ENCODE data around the gene HOXB9.

The HOXB9 gene

DNA sequence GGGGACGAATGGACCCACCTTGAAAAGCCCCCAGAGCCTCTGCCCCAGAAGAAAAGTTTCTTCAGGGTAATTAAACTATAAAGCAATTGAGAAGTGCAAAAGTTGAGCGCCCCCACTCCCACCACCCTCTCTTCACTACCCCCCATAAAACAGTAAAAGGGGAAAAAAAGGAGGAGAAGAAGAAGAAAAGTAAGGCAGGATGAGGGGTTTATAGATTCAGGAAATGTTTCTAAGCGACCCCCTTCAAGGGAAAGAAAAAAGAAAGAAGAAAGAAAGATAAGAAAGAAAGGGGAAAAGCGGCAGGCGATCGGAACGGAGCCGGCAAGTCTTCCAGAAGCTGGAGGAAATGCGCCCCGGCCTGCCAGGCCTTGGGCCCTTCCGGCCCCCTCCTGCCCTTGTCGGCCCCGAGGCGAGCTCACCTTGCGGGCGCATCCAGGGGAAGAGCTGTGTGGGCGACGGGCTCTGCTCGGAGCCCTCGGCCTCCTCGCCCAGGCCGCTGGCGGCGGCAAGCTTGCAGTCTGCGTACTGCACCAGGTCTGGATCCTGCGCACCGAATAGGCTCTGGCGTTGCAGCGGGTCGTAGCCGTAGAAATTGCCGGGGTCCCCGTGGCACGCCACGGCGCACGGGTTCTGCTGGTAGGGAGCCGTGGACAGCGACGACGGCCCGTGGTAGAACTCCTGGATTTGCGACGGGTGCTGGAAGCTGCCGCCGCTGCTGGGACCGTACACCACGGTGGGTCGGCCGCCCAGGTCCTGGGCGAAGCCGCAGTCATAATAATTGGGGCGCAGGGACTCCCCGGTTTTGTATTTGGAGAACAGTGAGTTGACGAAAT lies 12.1 kb downstream of the HOXB9 start:
- no peak for DNase-seq
- in situ Hi-C loops (cut with MboI; ENCODE audit: low pct_unique_long_range_greater_than_20kb, low sequenced_read_pairs), result no loop called here

DNA sequence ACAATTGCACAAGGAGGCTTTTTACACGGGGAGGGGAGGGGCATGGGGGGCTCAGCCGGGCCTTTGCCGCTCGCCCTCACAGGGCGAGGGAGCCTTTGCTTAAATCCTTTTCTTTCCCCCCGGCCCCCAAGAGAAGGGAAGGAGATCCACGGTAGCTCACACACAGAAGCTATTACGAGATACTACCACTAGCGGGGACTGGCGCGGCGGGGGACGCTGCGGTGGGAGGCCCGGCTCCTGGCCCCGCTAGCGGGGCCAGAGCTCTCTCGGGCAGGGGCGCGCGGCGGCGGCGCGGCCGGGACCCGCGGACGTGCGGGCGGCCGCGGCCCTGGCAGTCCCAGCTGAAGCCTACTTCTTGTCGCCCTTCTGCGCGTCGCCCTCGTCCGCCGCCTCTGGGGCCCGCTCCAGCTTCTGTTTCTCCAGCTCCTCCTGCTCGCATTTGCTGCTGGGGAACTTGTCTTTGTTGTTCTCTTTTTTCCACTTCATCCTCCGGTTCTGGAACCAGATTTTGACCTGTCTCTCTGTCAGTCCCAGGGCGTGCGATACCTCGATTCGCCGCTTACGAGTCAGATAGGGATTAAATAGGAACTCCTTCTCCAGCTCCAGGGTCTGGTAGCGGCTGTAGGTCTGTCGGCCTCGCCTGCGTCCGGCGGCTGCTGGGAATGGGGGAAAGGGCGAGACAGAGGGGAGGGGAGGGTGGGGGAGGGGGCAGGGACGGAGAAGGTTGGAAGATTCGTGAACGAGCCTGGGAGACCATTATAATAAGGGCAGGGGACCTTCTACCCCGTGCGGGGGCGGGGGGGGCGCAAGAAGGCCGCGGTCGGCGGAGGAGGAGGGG lies 13.1 kb downstream of the HOXB9 start:
- peak; percentile 40 for DNase-seq
- in situ Hi-C loops (cut with MboI; ENCODE audit: low pct_unique_long_range_greater_than_20kb, low sequenced_read_pairs), result no loop called here

DNA sequence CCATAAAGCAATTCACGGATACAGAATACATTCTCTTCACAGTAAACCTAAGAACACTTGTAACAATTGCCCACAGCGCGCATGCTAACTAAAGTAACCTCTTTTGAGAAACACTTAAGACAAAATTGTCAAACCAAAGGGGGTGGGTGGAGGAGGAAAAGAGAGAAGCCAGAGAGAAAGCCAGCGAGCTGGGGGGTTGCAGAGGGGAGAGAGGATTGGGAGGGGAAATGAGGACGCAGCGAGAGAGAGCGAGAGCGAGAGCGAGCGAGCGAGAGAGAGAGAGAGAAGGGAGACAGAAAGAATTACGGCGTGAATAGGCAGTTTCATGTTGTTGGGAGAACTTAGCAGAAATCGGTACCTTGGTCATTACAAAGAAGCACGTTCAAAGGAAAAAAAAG lies 13.7 kb downstream of the HOXB9 start:
- no peak for DNase-seq
- in situ Hi-C loops (cut with MboI; ENCODE audit: low pct_unique_long_range_greater_than_20kb, low sequenced_read_pairs), result no loop called here

DNA sequence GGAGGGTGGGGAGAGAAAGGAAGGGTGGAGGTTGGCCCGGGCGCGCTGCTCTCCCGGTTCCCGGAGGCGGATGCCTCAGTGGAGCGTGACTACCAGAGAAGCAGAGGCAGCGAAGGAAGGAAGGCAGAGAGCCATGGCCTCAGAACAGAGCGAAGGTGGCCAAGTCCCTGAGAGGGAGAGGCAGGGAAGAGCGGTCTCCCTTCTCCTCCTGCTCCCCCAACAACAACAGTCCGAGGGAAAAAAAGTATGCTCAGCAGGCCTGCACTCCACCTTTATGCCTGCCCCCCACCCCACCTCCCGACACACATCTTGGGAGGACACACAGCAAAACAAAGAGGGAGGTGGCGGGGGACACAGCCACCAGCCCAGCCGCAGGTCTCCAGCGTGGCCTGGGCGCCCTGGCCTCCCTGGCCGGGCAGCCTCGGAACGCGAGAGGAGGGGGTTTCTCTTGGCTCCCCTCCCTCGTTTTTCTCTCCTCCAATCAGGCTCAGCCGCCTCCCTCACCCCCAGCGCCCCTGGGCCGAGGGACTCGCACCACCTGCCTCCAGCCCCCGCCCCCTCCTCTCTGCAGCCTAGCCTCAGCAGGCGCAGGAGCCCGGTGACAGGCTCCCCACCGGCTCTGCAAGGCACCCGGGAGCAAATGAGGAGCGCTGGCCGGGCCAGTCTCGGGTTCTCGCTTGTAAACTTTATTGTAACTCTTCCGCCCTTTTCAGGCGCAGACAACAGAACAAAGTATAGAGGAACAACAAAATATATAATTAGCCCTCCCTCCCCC lies 14.3 kb downstream of the HOXB9 start:
- DNase-seq, result no peak
- in situ Hi-C loops (cut with MboI; ENCODE audit: low pct_unique_long_range_greater_than_20kb, low sequenced_read_pairs), result no loop called here

DNA sequence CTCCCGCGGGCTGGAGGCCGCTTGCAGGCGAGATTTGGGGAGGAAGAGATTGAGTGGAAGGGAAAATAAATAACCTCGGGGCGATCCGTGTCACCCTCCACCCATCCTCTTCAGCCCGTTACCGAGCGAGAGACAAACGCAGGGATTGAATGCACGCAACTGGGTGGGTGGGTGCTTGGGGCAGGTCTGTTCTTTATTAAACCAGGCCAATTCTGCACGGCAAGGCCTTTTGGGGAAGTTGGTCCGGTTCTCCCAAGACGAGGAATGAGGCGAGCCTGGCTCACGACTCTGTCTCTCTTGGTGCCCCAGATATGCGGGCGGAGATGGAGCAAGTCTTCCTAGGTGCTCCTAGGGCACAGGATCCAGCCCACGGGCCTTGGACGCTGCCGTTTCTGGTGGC lies 14.9 kb downstream of the HOXB9 start:
- DNase-seq, result no peak

DNA sequence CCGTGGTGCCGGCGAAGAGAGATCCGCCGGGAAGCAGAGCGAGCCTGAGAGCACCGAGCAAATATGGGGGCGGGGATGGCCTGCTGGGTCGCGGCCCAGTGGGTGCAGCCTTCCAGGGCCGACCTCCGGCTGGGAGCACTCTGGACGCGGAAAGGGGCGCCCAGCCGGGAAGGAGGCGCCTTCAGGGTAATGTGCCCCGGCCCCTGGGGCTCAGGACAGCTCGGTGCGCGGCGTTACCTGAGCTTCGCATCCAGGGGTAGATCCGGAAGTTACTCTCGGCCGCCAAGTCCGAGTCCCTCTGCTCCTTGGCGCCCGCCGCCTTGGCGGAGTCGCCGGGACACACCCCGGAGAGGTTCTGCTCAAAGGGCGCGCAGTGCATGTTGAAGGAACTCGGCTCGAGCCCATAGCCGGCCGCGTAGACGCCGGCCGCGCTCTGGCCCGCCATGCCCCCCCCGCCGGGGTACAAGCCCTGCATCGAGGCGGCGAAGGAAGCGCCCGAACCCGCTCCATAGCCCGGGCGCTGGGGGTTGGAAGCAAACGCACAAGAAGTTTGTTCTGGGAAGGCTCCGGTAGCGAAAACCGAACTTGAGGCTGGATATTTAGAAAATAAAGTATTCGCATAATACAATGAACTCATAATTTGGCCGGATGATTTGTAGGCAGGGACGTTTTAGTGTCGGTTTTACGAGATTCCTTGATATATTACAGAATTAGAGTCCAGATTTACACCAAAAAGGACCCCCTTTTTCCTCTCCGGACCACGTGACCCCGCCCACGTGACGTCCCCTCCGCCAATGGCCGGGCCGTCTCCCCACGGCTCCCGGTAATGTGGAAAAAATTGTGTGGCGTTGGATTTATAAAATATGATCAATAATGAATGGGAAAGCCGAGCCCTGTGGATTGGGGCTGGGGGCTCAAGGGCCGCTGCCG lies 15.6 kb downstream of the HOXB9 start, which contains the start of gene HOXB7:
Gene HOXB7 (minus strand): TSS at position 736 of the 930 bp plus-strand sequence. CDS start 99 bp downstream, at position 637.
- in situ Hi-C loops (cut with MboI; ENCODE audit: low pct_unique_long_range_greater_than_20kb, low sequenced_read_pairs), result no loop called here

More for the DNA sequence above, 14.9 kb downstream of the HOXB9 start:
- in situ Hi-C loops (cut with MboI; ENCODE audit: low pct_unique_long_range_greater_than_20kb, low sequenced_read_pairs), result no loop called here

DNA sequence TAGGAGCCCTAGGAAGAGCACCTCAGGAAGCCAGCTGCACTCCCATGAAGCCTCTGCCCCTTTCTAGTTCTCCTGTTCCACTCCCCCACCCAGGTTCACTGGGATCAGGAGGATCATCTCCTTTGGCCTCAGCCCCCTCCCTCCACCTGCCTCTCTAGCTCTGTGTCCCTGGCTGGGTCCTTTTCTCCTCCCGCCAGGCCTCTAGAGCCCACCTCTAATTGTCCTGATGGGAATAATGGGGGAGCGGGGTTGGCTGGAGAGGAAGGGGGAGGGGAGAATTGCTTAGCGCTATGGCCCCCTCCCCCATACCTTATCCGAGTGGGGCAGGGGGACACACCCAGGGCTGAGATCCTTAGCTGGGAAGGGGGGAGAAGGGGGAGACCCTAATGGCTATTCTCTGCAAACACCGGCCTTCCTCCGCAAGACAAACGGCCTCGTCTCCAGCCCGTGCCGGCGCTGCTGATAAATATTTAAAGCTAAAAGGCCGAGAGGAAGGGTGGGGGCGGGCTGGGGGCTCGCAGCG lies 16.3 kb downstream of the HOXB9 start:
- no peak for DNase-seq
- in situ Hi-C loops (cut with MboI; ENCODE audit: low pct_unique_long_range_greater_than_20kb, low sequenced_read_pairs), result no loop called here

More for the DNA sequence above, 15.6 kb downstream of the HOXB9 start, which contains the start of gene HOXB7:
- no peak for DNase-seq

DNA sequence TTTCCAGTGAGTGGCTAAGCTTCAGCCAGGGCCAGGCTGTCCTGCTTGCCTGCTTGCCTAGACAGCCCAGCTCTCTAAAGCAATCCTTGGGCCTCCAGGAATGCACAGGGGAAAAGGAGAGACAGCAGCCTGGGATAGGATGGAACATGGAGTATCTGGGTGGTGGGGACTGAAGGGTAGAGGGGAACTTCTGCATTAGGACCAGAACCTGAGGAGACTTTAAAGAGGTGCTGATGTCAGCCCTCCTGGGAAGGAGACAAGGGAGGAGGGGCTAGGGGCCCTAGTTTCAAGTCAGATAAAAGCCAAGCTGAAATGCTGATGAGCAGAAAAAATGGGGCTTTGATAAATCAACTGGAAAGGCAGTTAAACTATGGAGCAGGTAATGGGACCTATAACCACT lies 17.1 kb downstream of the HOXB9 start:
- no peak for DNase-seq
- in situ Hi-C loops (cut with MboI; ENCODE audit: low pct_unique_long_range_greater_than_20kb, low sequenced_read_pairs), result no loop called here

DNA sequence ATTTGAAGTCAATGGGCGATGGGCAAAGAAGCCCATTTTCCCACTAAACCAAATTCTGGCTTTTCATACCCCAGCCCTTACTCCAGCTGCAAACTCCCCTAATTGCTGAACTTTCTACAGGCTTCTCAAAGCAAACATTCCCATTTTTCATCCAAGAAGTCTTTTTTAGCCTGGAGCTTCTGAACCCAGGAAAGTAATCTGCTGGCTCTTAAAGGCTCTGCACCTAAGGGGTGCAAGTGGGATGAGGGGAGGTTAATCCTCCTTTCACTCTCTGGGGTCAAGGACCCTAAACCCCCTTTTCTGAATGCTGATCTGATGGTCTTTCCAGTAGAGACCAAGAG lies 17.7 kb downstream of the HOXB9 start:
- in situ Hi-C loops (cut with MboI; ENCODE audit: low pct_unique_long_range_greater_than_20kb, low sequenced_read_pairs), result no loop called here
- DNase-seq, result no peak

DNA sequence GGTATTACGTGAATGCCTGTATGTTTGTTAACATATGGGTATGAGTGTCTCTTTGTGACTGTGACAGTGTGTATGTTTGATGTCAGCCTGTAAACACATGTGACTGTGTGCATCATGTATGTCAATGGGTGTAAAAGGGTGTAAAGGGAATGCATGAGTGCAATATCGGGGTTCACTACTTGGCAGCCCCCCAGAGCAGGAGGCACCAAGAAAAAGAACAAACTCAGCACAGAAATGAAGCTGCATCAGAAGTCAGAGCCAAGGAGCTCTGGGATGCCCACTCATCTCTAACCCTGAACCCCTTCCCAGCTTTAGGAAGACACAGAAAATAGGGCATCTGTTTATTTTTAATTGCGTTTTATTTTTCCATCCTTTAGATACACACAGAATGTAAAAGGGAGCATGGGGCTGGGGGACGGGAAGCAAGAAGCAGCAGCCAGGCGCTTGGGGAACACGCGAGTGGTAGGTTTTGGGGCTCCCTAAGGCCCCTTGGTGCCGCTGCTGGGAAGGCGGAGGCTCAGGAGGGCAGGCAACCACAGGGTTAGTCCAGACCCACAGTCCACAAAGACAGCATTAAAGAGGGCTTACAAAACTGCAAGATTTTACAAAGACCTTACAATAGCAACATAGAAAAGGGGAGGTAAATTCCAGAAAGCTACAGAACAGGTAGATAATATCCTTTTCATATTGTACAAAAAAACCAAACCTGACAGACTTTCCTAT lies 19.1 kb downstream of the HOXB9 start:
- DNase-seq, result no peak
- in situ Hi-C loops (cut with MboI; ENCODE audit: low pct_unique_long_range_greater_than_20kb, low sequenced_read_pairs), result no loop called here

DNA sequence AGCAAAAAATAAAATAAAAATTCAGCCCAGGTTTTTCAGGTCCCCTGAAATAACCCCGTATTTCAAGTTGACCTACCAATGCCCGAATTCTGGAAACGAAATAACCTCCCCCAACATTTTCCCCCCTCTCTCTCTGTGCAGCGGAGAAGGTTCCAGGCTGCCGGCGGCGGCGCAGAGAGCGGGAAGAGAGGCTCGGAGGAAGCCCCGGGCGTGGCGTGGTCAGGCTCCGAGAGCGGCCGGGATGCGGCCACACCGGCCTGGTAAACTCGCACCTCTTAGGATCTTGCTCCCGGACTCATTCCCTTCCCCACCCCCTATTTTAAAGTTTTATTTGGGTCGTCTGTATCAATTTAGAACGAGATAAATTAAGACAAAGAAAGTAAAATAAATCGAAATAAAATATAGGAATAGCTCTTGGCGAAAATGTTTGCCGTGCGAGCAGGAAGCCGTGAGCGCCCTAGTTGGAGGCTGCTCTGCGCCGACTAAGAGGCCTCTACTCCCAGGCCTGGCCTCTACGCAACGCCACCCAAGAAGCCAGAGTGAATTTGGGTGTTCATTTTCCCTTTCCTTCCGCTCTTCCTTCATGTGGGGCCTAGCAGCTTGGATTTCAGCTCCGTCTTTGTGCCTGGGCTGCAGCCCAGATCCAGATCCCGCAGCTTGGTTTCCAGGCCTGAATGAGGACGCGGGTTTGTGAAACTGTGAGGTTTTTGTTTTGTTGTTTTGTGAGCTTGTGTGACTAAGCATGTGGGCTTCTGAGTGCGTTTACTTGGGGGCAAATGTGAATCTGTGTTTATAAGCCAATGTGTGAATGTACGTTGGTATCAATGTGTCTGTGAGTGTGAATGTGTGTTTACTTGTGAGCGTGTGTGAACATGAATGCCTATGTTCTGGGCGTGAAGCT lies 19.9 kb downstream of the HOXB9 start:
- in situ Hi-C loops (cut with MboI; ENCODE audit: low pct_unique_long_range_greater_than_20kb, low sequenced_read_pairs), result no loop called here
- no peak for DNase-seq

DNA sequence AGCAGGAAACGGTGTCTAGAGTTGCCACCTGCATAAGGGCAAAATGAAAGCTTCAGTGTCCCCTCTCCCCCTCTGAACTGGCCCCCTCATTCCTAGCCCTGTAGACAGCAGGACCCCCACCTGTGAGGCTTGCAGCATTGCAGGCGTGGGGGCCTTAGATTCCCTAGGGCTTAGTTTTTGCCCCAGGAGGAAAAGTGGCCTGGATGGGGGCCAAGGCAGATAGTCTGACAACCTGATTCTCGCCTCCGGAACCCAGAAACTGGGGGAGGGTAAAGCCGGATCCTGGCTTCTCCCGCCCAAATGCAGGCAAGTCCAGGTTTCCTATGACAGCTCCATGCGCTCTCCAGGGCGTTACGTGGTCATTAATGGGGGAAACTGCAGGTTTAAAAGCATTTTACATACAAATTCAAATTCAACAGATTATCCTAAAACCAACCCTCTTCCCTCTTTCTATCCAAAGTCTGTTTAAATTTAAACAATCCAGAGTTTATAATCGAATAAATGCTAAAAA lies 20.7 kb downstream of the HOXB9 start:
- DNase-seq, result no peak
- in situ Hi-C loops (cut with MboI; ENCODE audit: low pct_unique_long_range_greater_than_20kb, low sequenced_read_pairs), result no loop called here

DNA sequence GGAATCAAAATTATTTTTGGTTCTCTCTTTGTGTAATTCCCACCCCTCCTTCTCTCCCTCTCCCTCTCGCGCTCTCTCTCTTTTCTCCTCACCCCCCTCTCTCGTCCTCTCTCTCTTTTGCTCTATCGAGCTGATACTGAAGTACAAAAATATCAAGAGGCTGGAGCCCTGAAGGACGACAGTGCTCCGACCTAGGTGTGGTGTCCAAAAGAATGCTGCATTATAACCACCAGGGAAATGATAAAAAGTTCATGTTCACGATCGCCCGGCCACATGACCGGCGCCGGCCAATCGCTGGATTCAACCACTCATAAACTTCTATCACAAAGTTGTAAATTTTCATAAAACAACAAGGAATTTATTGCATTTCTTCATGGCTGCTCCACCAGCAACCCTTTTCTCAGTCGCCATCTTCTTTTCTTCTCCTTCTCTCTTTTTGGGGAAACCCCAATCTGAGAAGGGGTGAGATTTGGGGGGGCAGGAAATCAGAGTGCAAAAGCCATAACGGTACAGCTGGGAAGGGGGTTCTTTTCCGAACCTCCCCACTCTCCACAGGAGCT lies 21.3 kb downstream of the HOXB9 start, which contains the start of gene HOXB6:
Gene HOXB6 (minus strand): TSS at position 217 of the 560 bp plus-strand sequence. CDS start 6,836 bp downstream, outside the sequence.
- in situ Hi-C loops (cut with MboI; ENCODE audit: low pct_unique_long_range_greater_than_20kb, low sequenced_read_pairs), result no loop called here
- DNase-seq, result no peak

DNA sequence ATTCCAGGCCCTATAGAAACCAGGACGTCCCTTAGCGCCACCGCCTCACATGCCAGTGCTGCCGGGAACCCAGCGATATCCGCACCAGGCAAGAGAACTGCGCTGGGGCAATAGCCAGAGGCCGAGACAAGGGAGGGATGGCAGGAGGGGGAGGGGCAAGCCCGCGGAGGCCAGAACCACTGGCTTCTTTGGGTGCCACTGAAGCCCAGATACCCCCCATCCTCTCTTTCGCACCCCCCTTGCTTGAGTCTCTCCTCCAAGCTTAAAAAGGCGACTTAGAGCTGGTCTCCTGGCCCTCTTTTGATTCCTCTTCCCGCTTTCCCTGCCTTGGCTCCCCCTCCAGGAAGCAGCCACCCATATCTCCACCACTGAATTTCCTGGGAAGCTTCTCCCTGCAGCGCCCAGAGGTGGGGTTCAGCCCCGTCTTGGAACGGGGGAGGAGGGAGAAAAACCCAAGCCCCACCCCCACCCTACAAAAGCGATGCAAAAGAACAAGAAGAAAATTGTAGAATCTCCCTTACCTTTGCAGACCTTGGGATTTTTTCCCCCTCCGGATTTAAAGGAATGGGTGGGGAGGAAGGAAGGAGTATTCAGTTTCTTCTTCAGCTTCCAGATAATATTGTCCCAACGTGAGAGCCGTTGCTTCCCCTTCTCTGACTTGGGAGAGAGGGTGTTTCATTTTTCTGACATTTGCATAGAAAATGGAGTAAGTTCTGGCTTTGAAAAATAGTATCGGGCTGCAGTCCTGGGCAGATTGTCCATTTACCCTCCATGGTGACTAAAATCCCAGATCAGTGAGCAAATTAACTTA lies 22.0 kb downstream of the HOXB9 start:
- in situ Hi-C loops (cut with MboI; ENCODE audit: low pct_unique_long_range_greater_than_20kb, low sequenced_read_pairs), result no loop called here
- no peak for DNase-seq

Measured in KBM-7 (cell line).